AG09309 (cell line): ENCODE results near the gene FAM13C.
"Not testable (repeated sequence)": the region's sequence is repeated elsewhere in the genome, so short reads cannot be mapped to it uniquely, and the experiment has no call there.

Experiments used
- DNase-seq: peaks from one replicate; pipeline ENCODE4 v3.0.0-alpha.2; 2010; ENCODE audit warnings: low read depth
- H3K4me3 ChIP-seq: 2 replicates; pipeline ENCODE4 v1.5.1; 2011; ENCODE audit warnings: mild to moderate bottlenecking, low read depth, low read length, moderate library complexity; ENCODE audit not compliant: control insufficient read depth
- TF ChIP-seq, protein P1 (sequence below): IDR thresholded peaks from 2 replicates; pipeline ENCODE4 v1.5.1; 2011; ENCODE audit warnings: mild to moderate bottlenecking, low read depth, low read length, inconsistent platforms; ENCODE audit not compliant: insufficient read depth, control insufficient read depth; ENCODE audit errors: missing control alignments

FAM13C gene

GRCh38 chr10:59362144-59362958 is at the start of gene FAM13C:
TSS of gene FAM13C (minus strand) at chr10:59362549. CDS start at chr10:59362460, 89 bp downstream.
- TF ChIP-seq, protein P1, sequence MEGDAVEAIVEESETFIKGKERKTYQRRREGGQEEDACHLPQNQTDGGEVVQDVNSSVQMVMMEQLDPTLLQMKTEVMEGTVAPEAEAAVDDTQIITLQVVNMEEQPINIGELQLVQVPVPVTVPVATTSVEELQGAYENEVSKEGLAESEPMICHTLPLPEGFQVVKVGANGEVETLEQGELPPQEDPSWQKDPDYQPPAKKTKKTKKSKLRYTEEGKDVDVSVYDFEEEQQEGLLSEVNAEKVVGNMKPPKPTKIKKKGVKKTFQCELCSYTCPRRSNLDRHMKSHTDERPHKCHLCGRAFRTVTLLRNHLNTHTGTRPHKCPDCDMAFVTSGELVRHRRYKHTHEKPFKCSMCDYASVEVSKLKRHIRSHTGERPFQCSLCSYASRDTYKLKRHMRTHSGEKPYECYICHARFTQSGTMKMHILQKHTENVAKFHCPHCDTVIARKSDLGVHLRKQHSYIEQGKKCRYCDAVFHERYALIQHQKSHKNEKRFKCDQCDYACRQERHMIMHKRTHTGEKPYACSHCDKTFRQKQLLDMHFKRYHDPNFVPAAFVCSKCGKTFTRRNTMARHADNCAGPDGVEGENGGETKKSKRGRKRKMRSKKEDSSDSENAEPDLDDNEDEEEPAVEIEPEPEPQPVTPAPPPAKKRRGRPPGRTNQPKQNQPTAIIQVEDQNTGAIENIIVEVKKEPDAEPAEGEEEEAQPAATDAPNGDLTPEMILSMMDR: no peak
- DNase-seq: no peak
- peak within 1 kb of the TSS; percentile 30 for H3K4me3 ChIP-seq

DNA sequence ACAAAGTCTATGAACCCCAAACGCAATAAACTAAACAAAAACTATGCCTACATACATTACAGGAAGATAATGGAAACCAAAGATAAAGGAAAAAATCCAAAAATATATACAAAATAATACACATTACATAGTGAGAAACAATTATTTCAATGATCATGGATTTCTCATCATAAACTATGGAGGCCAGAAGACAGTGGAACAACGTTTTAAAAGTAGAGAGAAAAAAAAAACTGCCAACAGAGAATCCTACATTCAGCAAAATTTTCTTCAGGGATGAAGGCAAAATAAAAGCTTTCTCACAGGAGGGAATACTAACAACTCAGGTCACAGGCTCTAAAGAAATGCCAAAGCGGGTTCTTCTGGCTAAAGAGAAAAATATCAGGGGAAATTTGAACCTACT is 42.9 kb upstream of the FAM13C start:
- TF ChIP-seq, protein P1: no peak
- DNase-seq: no peak
- no peak overlapping the region for H3K4me3 ChIP-seq

DNA sequence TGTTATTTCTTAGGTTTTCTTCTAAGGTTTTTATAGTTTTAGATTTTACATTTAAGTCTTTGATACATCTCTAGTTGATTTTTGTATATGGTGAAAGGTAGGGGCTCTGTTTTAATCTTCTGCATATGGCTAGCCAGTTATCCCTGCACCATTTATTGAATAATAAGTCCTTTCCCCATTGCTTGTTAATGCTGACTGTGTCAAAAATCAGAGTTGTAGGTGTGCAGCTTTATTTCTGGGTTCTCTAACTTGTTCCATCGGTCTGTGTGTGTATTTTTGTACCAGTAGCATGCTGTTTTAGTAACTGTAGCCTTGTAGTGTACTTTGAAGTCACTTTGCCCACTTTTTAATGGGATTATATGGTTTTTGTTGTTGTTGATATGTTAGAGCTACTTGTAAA is 37.9 kb upstream of the FAM13C start:
- H3K4me3 ChIP-seq: no peak overlapping the region
- DNase-seq: no peak
- TF ChIP-seq, protein P1: no peak

DNA sequence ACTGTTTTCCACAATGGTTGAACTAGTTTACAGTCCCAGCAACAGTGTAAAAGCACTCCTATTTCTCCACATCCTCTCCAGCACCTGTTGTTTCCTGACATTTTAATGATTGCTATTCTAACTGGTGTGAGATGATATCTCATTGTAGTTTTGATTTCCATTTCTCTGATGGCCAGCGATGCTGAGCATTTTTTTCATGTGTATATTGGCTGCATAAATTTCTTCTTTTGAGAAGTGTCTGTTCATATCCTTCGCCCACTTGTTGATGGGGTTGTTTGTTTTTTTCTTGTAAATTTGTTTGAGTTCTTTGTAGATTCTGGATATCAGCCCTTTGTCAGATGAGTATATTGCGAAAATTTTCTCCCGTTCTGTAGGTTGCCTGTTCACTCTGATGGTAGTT is 37.0 kb upstream of the FAM13C start:
- DNase-seq, H3K4me3 ChIP-seq: not testable (repeated sequence)

DNA sequence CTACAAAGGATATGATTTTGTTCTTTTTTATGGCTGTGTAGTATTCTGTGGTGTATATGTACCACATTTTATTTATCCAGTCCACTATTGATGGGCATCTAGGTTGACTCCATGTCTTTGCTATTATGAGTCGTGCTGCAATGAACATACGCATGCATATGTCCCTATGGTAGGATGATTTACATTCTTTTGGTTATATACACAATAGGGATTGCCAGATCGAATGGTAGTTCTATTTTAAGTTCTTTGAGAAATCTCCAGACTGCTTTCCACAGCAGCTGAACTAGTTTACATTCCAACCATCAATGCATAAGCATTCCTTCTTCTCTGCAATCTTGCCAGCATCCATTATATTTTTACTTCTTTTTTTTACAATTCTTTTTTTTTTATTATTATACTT is 35.6 kb upstream of the FAM13C start:
- DNase-seq: no peak
- H3K4me3 ChIP-seq: no peak overlapping the region
- TF ChIP-seq, protein P1: no peak

GRCh38 chr10:59395984-59396383 is 33.6 kb upstream of the FAM13C start:
- DNase-seq: no peak
- TF ChIP-seq, protein P1: no peak
- no peak overlapping the region for H3K4me3 ChIP-seq

GRCh38 chr10:59393349-59393748 is 31.0 kb upstream of the FAM13C start:
- TF ChIP-seq, protein P1: no peak
- H3K4me3 ChIP-seq: no peak overlapping the region
- no peak for DNase-seq
